Measurements from ENCODE around the gene BCAN.

DNA sequence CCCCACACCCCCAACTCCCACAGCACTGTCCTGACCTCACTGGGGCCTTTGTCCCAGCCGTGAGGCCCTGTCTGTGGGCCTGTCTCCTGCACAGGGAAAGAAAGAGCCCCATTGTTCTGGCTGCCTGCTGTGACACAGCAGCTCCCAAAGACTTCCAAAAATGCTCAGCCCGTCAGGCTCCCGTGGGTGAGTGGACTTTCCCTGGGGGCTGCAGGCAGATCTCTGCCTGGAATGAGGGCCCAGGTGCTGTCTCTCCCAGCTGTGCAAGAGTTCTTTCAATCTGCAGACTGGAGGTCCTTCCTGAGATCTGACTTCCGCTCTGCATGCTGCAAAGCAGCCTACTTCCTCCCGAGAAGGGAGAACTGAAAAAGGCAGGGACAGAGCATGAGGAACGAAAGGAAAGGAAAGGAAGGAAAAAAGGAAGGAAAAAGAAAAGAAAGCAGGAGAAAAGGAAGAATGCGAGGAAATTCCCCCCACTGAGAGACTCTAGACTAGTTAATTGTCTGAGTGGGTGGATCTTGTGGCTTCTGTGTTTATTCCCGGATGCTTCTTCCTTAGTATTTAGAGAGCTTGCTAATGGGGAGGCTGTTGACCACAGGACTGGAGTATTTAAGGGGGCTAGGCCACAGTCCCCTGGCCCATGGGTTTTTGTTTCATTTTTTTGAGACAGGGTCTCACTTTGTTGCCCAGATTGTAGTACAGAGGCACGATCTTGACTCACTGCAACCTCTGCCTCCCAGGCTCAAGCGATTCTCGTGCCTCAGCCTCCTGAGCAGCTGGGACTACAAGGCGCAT, 20.3 kb downstream of the BCAN start:
- TF ChIP-seq, protein P1, sequence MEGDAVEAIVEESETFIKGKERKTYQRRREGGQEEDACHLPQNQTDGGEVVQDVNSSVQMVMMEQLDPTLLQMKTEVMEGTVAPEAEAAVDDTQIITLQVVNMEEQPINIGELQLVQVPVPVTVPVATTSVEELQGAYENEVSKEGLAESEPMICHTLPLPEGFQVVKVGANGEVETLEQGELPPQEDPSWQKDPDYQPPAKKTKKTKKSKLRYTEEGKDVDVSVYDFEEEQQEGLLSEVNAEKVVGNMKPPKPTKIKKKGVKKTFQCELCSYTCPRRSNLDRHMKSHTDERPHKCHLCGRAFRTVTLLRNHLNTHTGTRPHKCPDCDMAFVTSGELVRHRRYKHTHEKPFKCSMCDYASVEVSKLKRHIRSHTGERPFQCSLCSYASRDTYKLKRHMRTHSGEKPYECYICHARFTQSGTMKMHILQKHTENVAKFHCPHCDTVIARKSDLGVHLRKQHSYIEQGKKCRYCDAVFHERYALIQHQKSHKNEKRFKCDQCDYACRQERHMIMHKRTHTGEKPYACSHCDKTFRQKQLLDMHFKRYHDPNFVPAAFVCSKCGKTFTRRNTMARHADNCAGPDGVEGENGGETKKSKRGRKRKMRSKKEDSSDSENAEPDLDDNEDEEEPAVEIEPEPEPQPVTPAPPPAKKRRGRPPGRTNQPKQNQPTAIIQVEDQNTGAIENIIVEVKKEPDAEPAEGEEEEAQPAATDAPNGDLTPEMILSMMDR (IDR thresholded peaks at IDR 0.05): no peak
- no peak for TF ChIP-seq POLR2A (IDR thresholded peaks at IDR 0.05)

Measured in adrenal gland (tissue), 5 donors.